Lower leg skin (tissue), 3 donors: Measurements from ENCODE around the gene ACAD10.

ENCODE experiments used
- POLR2A ChIP-seq, 2 donors: fragments of 450-650 bp; IDR thresholded peaks; one replicate each; pipeline ENCODE4 v1.6.1; 2016 to 2017; ENCODE audit warnings: antibody characterized with exemption in 2 of 2, mild to moderate bottlenecking in 1 of 2, moderate library complexity in 1 of 2
- TF ChIP-seq, protein P1 (sequence below), 3 donors: fragments of 450-650 bp; IDR thresholded peaks; one replicate each; pipeline ENCODE4 v1.5.1; 2016; ENCODE audit warnings: antibody characterized with exemption in 3 of 3, mild to moderate bottlenecking in 3 of 3, moderate library complexity in 2 of 3

DNA sequence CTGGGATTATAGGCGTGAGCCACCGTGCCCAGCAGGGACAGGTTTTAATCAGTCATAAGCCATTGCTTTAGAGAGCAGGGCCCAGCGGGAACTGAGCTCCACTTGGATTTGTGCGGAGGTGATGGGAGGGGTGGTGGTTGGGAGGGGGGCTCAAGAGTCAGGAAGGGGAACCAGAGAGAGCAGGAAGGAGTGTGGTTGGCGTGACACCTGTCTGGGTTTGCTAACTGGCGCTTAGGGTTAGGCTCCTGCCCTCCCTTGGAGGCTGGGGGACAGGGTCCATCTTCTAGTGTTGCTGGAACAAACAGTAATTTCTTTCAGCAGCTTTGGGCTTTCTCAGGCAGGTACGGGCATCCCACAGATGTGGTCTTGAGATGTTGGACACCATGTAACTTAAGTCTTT lies 73.4 kb downstream of the ACAD10 start:
- TF ChIP-seq, protein P1, sequence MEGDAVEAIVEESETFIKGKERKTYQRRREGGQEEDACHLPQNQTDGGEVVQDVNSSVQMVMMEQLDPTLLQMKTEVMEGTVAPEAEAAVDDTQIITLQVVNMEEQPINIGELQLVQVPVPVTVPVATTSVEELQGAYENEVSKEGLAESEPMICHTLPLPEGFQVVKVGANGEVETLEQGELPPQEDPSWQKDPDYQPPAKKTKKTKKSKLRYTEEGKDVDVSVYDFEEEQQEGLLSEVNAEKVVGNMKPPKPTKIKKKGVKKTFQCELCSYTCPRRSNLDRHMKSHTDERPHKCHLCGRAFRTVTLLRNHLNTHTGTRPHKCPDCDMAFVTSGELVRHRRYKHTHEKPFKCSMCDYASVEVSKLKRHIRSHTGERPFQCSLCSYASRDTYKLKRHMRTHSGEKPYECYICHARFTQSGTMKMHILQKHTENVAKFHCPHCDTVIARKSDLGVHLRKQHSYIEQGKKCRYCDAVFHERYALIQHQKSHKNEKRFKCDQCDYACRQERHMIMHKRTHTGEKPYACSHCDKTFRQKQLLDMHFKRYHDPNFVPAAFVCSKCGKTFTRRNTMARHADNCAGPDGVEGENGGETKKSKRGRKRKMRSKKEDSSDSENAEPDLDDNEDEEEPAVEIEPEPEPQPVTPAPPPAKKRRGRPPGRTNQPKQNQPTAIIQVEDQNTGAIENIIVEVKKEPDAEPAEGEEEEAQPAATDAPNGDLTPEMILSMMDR (IDR thresholded peaks at IDR 0.05), result no peak
- TF ChIP-seq POLR2A (IDR thresholded peaks at IDR 0.05), result no peak
